ENCODE results near the gene HOXC11. TPM values are rescaled to one million over a fixed set of nuclear protein-coding genes. Genes with fewer than 3 reads are reported as not detected.

Gene HOXC11
- total RNA-seq, 2 donors from 2014 or later, result not detected

GRCh38 chr12:53940443-53941014 is 32.4 kb upstream of the HOXC11 start:
- DNase-seq (ENCODE audit: low spot score), result no peak
- Histone ChIP-seq H3K9me3 (no peaks in the 10 kb centered on the region), H3K27me3 (replicated peaks; ENCODE audit: insufficient read depth) (peaks cover 59% of the 10 kb centered on the region), H3K36me3 (no peaks in the 10 kb centered on the region), H3K4me1 (replicated peaks) (no peaks in the 10 kb centered on the region), H3K27ac (no peak overlapping the region), H3K4me3 (no peak overlapping the region)
- intact Hi-C loops (cut with DNase I), result no loop called here
- no peak for TF ChIP-seq POLR2AphosphoS5 (IDR thresholded peaks at IDR 0.05)
- no peak for TF ChIP-seq POLR2A (IDR thresholded peaks at IDR 0.05)
- TF ChIP-seq CTCF (IDR thresholded peaks at IDR 0.05), result no peak
- 49% methylated on average over 9 of the region's 9 CpGs for WGBS

DNA sequence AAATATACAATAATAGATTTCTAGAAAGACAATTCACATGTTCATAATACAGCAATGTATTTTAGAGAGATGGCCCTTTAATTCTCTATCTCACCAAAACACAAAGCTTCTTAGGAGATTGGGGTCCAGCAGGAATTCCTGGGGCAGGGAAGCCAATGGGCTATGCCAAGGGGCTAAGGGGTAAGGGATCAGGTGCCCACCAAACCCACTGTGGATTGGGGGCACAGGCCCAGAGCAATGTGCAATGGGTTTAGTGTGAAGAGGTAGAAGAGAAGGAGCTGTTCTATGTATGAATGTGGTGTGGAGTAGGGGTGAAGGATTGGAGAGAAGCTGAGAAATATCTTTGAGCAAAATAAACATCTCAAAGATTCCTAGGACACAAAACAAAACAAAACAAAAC is 31.7 kb upstream of the HOXC11 start:
- no peak for DNase-seq (ENCODE audit: low spot score)
- Histone ChIP-seq H3K9me3 (no peaks in the 10 kb centered on the region), H3K36me3 (no peaks in the 10 kb centered on the region), H3K4me1 (replicated peaks) (no peaks in the 10 kb centered on the region), H3K27me3 (replicated peaks; ENCODE audit: insufficient read depth) (peaks cover 56% of the 10 kb centered on the region), H3K27ac (no peak overlapping the region), H3K4me3 (no peak overlapping the region)
- no peak for TF ChIP-seq POLR2A (IDR thresholded peaks at IDR 0.05)
- no peak for TF ChIP-seq POLR2AphosphoS5 (IDR thresholded peaks at IDR 0.05)
- TF ChIP-seq CTCF (IDR thresholded peaks at IDR 0.05), result no peak
- intact Hi-C loops (cut with DNase I), result no loop called here

GRCh38 chr12:53941750-53942149 is 31.2 kb upstream of the HOXC11 start:
- Histone ChIP-seq H3K36me3 (no peaks in the 10 kb centered on the region), H3K4me3 (no peak overlapping the region), H3K9me3 (no peaks in the 10 kb centered on the region), H3K4me1 (replicated peaks) (no peaks in the 10 kb centered on the region), H3K27ac (no peak overlapping the region), H3K27me3 (replicated peaks; ENCODE audit: insufficient read depth) (peaks cover 53% of the 10 kb centered on the region)
- intact Hi-C loops (cut with DNase I), result no loop called here
- no peak for DNase-seq (ENCODE audit: low spot score)
- WGBS, result 33% methylated on average over 5 of the region's 5 CpGs
- TF ChIP-seq POLR2AphosphoS5 (IDR thresholded peaks at IDR 0.05), result no peak
- TF ChIP-seq CTCF (IDR thresholded peaks at IDR 0.05), result no peak
- TF ChIP-seq POLR2A (IDR thresholded peaks at IDR 0.05), result no peak

GRCh38 chr12:53942467-53942997 is 30.4 kb upstream of the HOXC11 start:
- Histone ChIP-seq H3K27ac (no peak overlapping the region), H3K27me3 (replicated peaks; ENCODE audit: insufficient read depth) (peaks cover 48% of the 10 kb centered on the region), H3K36me3 (no peaks in the 10 kb centered on the region), H3K4me1 (replicated peaks) (no peaks in the 10 kb centered on the region), H3K9me3 (no peaks in the 10 kb centered on the region), H3K4me3 (no peak overlapping the region)
- 52% methylated on average over 2 of the region's 2 CpGs for WGBS
- no peak for TF ChIP-seq POLR2A (IDR thresholded peaks at IDR 0.05)
- no peak for DNase-seq (ENCODE audit: low spot score)
- intact Hi-C loops (cut with DNase I), result no loop called here

DNA sequence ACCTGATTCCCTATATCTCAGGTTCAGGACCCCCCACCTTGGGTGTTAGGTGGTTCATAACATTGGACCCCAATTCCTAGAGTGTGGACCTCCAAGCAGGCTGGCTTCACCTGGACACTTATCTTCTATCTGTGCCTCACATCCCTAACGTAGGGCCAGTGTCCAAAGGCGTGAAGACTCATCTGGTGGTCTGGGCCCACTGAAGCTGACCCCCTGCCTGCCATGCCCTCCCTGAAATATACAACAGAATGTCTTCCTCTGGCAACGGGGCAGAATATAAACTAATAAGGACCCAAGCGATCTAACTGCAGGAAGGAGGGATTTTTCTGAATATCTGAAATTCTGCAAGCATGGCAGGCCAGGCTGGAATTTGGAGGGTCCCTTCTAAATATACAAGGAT is 28.7 kb upstream of the HOXC11 start:
- no peak for TF ChIP-seq CTCF (IDR thresholded peaks at IDR 0.05)
- TF ChIP-seq POLR2AphosphoS5 (IDR thresholded peaks at IDR 0.05), result no peak
- TF ChIP-seq POLR2A (IDR thresholded peaks at IDR 0.05), result no peak
- Histone ChIP-seq H3K27ac (no peak overlapping the region), H3K4me3 (no peak overlapping the region), H3K4me1 (replicated peaks) (no peaks in the 10 kb centered on the region), H3K36me3 (no peaks in the 10 kb centered on the region), H3K9me3 (no peaks in the 10 kb centered on the region), H3K27me3 (replicated peaks; ENCODE audit: insufficient read depth) (peaks cover 35% of the 10 kb centered on the region)
- intact Hi-C loops (cut with DNase I), result no loop called here
- WGBS, result 53% methylated on average over 4 of the region's 4 CpGs
- no peak for DNase-seq (ENCODE audit: low spot score)

Measured in prostate gland (tissue), 2 donors.